NOMO-1 treated with dmso at 0.1 percent for 144 hours (cell line): Measurements from ENCODE around the gene GDPD5.

Experiments
- DNase-seq: peaks from one replicate; lab custom pipeline; 2025; ENCODE audit not compliant: unreplicated experiment; lab: John Stamatoyannopoulos, UW

GDPD5 gene

DNA sequence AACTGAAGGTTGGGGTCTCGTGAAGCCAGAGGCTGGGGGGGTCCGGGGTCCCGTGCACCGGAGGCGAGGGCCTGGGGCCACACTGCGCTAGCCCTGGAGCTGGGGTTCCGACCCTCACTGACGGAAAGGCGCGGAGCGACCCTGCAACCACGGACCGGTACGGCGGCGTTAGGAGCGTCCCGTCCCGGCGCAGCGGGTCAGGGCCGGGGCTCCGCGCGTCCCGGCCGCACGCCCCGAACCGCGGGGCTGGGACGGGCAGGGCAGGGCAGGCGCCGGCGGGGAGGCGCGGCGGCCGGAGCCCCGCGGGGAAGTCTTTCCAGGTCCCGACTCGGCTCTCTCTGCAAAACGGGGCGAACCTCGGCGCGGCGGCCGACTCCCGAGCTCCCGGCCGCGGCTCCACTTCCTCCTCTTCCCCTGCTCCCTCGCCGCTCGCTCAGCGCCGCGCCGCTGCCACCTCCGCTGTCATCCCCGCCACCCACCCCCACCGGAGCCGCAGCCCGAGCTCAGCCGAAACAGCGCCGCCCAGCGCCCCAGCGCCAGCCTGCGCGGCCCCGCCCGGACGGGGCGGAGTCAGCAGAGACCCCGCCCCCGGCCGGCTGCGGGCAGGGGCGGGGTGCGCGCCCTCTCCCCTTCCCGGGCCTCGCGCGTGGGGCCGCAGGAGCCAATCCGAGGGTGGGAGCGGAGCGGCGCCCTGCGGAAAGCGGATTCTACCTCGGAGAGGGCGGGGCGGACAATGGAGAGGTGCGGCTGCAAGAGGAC, at the start of gene GDPD5:
Gene GDPD5, minus strand, starts transcription at position 509 of the 759 bp plus-strand sequence. CDS start 48,206 bp downstream, outside the sequence.
- peak; percentile 91 for DNase-seq

GRCh38 chr11:75574698-75575602, 49.2 kb upstream of the GDPD5 start:
- DNase-seq: no peak

DNA sequence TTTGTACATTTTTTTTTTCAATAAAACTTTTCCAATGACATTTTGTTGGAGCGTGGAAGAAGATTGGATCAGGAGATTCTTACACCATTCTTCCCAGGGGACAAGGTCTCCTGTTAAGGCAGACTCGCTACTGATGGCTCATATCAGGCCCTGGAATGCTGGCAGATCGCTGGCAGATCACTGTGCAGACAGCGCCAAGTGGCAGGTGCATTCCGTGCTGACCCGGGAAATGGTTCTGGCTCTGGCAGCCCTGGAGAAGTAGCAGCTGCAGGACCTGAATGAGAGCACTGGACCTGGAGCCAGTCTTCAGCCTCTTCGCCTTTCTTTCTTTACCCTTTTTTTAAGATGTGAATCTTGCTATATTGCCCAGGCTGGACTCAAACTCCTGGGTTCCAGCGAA, 47.0 kb upstream of the GDPD5 start:
- no peak for DNase-seq

DNA sequence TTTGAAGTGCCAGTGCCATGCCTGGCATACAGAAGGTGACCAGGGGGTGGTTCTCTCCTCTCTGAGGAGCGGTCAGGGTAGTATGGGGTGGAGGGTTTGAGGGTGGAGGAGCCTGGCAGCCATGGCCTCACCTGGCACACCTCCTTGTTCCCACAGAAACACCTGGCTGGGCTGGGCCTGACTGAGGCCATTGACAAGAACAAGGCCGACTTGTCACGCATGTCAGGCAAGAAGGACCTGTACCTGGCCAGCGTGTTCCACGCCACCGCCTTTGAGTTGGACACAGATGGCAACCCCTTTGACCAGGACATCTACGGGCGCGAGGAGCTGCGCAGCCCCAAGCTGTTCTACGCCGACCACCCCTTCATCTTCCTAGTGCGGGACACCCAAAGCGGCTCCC, 45.9 kb upstream of the GDPD5 start:
- no peak for DNase-seq

DNA sequence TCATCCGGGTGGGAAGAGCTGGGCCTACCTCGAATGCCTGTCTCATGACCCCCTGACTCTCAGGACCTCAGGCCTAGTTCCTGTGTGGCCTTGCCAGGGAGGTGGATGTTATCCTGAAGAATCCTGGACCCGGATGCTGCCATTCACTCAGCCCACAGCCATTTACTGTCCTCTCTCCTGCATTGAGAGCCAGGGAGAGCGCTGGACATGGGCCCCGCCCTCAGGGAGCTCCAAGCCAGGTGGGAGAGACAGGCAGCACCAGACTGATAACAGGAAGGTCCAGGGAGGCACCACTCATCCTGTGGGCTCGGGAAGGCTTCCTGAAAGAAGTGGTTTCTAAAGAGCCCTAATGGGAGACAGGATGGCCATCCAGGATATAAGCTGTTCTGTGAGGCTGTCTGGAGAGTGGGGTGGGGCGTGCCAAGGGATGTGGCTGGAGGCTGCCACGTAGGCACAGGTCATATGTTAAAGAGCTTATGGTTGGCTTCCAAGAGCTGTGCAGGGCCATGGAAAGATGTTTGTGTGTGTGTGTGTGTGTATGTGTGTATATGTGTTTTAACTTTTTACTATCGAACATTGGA, 44.9 kb upstream of the GDPD5 start:
- no peak for DNase-seq

DNA sequence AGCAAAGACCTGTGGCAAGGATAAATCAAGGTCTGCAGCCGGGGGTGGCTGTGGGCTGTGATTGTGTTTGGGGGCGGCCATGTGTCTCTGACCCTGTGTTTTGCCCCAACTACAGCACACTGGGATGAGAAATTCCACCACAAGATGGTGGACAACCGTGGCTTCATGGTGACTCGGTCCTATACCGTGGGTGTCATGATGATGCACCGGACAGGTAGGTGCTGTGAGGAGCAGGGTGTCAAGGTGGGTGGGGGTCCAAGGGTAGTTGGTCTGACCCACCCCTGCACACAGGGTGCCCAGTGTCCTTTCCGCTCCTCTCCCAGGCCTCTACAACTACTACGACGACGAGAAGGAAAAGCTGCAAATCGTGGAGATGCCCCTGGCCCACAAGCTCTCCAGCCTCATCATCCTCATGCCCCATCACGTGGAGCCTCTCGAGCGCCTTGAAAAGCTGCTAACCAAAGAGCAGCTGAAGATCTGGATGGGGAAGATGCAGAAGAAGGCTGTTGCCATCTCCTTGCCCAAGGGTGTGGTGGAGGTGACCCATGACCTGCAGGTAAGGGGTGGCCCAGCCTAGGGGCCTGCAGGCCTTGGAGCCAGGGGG, 43.0 kb upstream of the GDPD5 start:
- DNase-seq: no peak

GRCh38 chr11:75567971-75568370, 42.2 kb upstream of the GDPD5 start:
- DNase-seq: no peak

DNA sequence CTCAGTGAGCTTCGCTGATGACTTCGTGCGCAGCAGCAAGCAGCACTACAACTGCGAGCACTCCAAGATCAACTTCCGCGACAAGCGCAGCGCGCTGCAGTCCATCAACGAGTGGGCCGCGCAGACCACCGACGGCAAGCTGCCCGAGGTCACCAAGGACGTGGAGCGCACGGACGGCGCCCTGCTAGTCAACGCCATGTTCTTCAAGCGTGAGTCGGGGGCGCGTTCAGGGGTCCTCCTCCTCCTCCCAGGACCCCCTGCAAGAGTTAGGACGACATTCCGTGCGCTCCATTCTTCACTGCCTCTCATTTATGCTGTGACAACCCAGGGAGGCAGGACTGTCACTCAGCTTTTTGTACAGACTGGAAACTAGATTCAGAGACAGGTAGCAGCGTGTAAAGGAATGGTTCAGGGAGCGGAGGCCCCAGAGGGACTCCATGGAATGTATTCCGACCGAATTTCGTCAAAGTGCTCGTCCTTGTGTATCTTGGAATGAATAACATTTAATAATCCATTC, 41.1 kb upstream of the GDPD5 start:
- no peak for DNase-seq

DNA sequence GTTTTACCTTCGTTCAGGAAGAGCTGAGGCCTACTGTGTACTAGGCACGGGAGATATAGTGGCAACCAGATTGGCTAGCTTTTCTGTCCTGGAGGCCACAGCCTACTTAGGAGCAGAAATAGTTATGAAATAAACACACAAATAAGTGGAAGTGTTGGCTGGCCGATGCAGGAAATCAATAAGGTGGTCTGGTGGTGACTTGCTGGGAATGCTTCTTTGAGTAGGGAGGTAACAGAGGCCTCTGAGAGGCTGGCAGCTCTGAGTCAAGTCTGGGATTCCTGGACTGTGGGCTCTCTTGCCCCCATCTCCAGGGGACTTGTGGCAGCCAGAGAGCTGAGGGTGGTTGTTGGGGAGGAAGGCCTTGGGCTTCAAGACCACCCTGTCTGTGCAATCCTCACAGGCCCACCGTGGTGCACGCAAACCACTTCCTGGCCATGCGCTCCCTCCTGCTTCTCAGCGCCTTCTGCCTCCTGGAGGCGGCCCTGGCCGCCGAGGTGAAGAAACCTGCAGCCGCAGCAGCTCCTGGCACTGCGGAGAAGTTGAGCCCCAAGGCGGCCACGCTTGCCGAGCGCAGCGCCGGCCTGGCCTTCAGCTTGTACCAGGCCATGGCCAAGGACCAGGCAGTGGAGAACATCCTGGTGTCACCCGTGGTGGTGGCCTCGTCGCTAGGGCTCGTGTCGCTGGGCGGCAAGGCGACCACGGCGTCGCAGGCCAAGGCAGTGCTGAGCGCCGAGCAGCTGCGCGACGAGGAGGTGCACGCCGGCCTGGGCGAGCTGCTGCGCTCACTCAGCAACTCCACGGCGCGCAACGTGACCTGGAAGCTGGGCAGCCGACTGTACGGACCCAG, 40.4 kb upstream of the GDPD5 start:
- no peak for DNase-seq

- DNase-seq: no peak
Measured at GRCh38 chr11:75565221-75565814, 39.6 kb upstream of the GDPD5 start.

DNA sequence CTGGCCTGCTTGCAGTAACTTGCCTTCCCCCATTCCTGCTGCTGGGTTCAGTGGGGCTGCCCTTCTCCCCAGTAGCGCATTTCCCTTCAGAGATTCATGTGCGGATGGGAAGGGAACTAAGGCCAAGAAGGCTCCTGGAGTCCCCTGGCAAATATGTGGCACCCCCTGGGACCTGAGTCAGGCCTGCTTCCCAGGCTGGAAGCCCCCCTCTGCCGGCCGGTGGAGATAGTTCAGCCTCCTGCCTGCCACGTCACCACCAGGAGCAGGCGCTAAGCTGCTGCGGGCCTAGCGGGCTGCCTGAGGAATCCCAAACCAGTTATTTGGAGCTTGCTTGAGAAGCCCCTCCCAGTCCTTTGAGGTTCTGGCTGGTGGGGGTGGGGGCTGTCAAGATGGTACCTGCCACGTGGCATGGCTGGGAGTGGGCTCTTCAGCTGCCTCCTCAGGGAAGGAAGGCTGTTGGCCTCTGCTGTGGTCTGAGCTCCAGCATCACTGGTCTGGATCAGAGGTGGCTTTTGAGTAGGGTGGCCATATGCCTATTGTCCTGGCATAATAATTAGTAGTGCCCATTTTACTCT, 38.3 kb upstream of the GDPD5 start:
- no peak for DNase-seq

- DNase-seq: no peak
Measured at GRCh38 chr11:75563501-75563977, 37.8 kb upstream of the GDPD5 start.

DNA sequence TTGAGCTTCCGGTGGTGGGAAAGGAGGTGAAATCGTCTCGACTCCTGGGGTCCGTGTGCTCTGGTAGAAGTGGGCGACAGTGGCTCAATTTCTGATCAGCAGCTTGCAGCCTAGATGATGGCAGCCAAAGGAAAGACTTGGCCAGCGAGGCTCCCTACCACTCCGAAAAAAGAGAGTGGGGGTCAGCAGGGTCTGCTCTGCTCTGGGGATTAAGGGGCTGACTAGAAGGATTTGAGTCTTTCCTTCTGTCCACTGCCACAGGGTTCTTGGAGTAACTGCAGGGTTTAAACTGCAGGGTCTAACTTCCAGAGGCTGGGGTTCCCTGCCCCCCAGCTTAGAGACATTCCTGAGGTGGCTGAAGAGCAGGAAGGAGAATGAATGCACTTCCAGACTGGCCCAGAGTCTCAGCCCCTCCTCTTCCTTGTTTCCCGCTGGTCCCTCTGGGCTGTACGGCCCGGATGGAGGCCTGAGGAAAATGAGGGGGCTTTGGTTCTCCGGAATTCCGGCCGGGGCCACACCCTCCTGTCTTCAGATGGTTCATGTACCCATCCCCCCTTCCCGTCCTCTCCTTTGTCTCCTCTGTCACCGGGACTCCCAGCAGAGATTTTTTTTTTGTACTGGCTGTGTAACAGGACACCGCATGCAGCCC, 37.2 kb upstream of the GDPD5 start:
- no peak for DNase-seq

DNA sequence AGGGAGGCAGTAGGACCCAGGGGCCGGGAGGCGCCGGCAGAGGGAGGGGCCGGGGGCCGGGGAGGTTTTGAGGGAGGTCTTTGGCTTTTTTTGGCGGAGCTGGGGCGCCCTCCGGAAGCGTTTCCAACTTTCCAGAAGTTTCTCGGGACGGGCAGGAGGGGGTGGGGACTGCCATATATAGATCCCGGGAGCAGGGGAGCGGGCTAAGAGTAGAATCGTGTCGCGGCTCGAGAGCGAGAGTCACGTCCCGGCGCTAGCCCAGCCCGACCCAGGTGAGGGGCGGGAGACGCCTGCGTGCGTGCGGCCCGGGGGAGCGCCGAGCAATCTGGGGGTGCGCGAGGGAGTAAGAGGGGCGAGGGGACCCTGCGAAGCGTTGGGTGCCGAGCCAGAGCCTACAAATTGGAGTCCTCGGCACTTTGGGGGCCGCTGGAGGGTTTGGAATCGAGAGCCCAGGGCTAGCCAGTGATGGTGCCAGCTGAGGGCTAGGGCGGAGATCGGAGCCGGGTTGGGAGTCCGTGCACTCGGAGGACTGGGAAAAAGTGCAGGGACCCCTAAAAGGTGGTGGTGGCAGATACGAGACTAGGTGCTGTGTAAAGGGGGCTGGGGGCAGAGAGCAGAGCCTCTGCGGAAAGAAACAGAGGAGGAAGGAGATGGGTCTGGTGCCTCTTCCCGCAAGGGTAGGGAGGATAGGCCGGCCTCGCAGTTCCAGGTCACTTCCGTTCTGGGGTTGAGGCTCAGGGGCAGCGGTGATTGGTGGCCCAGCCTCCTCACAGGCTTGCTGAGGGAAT, 36.5 kb upstream of the GDPD5 start, which contains the start of gene SERPINH1:
Gene SERPINH1, plus strand, starts transcription at position 206 of the 788 bp plus-strand sequence. CDS start 4,097 bp downstream, outside the sequence.
- peak; percentile 84 for DNase-seq

DNA sequence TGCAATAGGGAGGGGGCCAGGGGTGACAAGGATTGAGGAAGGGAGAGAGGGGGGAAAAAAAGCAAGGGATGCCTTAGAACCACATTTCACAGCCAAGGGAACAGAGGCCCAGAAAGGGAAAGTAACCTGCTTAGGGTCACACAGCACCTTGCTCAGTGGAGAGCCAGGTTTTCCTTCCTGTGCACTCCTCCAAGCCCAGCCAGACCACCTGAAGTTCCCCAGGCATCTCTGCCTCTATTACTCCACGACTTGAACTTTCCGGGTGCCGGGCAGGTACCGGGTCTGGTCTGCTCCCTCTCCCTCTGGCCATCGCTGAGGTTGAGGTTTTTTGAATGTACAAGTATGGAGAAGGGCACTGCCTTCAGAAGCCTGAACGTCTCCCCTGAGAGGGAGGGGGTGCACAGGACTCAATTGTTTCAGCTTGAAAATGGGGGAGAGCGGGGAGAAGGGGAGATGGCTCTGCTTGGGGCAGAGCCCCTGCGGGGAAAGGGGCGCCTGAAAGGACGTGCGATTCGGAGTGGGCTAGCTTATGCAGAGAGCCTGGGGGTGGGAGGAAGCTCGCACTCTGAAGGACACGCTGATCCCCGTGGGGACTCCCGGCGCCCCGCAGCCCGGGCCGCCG, 35.8 kb upstream of the GDPD5 start:
- DNase-seq: no peak

GRCh38 chr11:75560644-75561043, 34.9 kb upstream of the GDPD5 start:
- no peak for DNase-seq
